Measurements from ENCODE around the gene INPP5A.

Gene INPP5A

GRCh38 chr10:132722394-132723329 is 185.1 kb downstream of the INPP5A start:
- DNase-seq (ENCODE audit: low read depth in 3 of 3) = no peak

GRCh38 chr10:132723330-132723970 is 185.9 kb downstream of the INPP5A start:
- no peak for DNase-seq (ENCODE audit: low read depth in 3 of 3)

GRCh38 chr10:132724446-132724845 is 186.9 kb downstream of the INPP5A start:
- DNase-seq (ENCODE audit: low read depth in 3 of 3) = no peak

GRCh38 chr10:132725202-132725601 is 187.6 kb downstream of the INPP5A start:
- DNase-seq (ENCODE audit: low read depth in 3 of 3) = no peak

GRCh38 chr10:132726194-132726593 is 188.6 kb downstream of the INPP5A start:
- no peak for DNase-seq (ENCODE audit: low read depth in 3 of 3)

DNA sequence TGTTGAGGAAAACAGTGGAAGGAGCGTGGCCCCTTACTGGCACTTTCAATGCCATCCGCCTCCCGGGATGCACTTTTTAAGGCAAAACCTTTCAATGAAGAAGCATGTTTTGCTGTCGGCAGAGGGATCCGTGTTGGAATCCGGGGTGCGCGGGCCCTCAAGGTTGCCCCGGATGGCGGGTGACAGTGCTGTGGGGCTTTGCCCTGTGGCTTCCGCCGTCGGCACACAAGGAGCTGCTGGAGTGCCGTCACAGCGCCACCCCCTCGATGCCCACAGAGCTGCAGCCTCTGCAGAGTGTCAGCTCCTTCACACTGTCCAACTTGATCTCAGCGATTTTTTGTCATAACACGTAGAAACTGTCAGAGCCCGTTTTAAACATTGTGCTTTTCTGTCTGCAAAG is 189.4 kb downstream of the INPP5A start:
- DNase-seq (ENCODE audit: low read depth in 3 of 3) = no peak

- DNase-seq (ENCODE audit: low read depth in 3 of 3) = no peak
These were observed 189.8 kb downstream of the INPP5A start for GRCh38 chr10:132727411-132727810.

DNA sequence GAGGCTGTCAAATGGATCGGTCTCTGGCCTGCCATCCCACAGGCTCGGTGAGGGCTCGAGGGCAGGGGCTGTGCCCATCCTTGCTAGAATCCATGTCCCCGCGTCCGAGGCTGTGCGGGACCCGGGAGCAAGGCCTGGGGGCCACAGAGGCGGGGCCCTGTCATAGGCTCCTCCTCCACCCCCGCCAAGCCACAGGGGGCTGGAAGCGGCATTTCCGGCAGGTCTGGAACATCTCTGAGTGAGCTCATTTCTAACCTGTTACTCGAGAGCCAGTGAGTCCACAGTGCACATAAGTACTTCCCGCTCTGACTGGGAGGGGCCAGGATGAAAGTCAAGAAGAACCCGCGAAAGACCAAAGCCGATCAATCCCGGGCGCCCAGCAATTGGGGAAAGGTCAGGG is 190.7 kb downstream of the INPP5A start:
- no peak for DNase-seq (ENCODE audit: low read depth in 3 of 3)

DNA sequence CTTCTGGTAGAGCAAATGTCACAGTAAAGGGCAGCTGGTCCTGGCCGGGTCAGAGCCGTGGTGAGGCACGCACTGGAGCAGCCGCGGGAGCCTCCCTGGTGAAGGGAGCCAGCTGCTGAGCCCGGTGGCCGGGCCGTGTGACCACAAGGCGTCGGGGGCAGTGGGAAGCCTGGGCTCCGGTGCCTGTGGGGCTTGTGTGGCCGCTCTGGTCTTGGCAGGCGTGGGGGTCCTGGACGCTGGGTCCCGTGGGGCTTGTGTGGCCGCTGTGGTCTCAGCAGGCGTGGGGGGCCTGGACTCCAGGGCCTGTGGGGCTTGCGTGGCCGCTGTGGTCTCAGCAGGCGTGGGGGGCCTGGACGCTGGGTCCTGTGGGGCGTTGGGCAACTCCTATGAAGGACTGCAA is 191.2 kb downstream of the INPP5A start:
- DNase-seq (ENCODE audit: low read depth in 3 of 3) = no peak

GRCh38 chr10:132729810-132730572 is 192.4 kb downstream of the INPP5A start:
- DNase-seq (ENCODE audit: low read depth in 3 of 3) = no peak

GRCh38 chr10:132730573-132730953 is 193.0 kb downstream of the INPP5A start:
- DNase-seq (ENCODE audit: low read depth in 3 of 3) = no peak

- DNase-seq (ENCODE audit: low read depth in 3 of 3) = no peak
These were observed 194.9 kb downstream of the INPP5A start for GRCh38 chr10:132732518-132732917.

DNA sequence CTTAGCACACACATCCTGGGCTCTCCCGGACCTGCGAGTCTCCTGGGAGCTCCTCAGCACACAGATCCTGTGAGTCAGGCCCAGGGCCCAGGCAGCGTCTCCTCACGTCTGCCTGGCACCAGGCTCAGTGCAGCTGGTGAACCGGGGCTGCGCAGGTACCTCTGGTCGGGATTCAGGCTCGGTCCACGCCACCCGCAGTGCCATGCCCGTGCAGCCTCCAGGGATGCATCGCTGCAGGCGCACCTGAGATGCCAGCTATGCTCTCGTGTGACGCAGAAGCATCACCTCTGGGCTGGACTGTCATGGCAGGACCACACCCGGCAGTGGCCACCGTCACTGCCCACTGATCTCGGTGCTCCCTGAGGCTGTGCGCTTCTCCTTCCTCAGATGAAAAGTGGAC is 196.3 kb downstream of the INPP5A start:
- no peak for DNase-seq (ENCODE audit: low read depth in 3 of 3)

DNA sequence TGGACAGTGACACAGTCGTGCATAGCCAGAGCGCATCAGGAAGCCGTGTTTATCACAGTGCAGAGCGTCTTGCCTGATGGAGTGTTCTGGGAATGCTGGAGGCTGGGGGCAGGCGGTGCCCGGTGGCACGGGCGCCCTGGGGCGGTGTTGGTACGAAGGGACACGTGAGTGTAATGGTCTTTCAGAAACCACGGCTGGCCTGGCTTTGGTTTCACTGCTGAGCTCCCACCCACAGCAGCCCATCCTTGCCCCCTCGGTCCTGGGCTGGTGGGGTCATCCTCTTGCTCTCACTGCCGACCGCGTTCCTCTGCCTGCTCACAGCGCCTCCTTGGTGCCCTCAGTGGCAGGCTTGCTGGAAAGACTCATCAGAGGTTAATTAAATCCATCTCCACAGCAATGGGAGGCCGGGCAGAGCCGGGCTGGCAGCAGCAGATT is 197.8 kb downstream of the INPP5A start:
- DNase-seq (ENCODE audit: low read depth in 3 of 3) = no peak

DNA sequence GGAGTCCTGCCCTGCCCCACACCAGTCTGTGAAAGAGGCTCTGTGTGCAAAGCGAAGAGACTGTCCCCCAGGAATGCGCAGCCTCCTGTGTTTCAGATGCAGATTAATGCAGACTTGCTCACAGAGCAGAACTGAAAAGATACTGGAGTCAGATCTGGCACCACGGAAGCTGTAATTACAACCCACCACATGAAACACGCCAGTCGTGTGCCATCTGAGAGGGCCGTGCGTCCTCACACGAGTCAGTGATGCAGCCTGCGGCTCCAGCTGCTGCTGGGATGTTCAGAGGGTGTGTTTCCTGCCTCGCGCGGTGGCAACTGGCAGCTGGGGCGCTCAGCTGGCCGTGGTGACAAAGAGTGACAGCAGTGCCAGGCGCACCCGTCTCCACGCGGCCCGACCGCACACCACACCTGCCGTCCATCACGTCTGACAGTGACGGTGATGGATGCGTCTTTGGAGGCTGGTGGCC is 198.4 kb downstream of the INPP5A start:
- no peak for DNase-seq (ENCODE audit: low read depth in 3 of 3)

- DNase-seq (ENCODE audit: low read depth in 3 of 3) = no peak
These were observed 199.9 kb downstream of the INPP5A start for GRCh38 chr10:132737390-132738048.

DNA sequence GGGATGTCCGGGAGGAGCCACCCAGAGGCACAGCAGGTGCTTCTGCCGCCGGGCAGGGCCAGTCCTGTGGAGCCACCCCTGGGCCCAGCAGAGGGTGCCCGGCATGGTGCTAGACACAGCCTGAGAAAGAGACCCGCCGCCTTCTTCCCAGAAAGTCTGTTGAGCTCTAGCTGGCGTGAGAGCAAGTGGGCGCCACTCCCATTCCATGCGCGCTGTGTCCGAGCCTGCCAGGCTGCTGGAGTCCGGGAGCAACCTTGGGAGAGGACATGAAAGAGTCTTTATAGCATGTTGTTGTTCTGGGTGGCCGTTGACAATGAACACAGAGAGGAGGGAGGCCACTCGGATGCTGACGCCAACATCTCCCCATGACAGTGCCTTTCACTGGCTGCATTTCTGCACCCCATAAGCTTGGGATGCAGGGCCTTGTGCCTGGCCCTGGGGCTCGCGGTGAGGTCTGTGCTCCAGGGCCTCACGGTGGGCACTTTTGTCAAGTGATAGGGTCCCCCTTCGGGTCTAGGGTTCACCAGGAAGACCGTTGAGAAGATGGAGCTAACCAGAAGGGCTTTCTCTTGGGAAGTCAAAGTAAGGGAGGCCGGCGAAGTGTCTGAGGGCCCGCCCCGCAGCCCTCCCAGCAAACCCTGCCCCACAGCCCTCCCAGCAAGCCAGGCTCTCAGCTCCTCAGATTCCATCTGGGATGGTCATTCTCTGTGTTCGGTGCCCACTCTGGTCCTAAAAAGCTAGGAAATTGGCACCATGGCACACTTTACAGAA is 201.1 kb downstream of the INPP5A start:
- no peak for DNase-seq (ENCODE audit: low read depth in 3 of 3)

- DNase-seq (ENCODE audit: low read depth in 3 of 3) = no peak
These were observed 201.6 kb downstream of the INPP5A start for GRCh38 chr10:132739225-132739613.

DNA sequence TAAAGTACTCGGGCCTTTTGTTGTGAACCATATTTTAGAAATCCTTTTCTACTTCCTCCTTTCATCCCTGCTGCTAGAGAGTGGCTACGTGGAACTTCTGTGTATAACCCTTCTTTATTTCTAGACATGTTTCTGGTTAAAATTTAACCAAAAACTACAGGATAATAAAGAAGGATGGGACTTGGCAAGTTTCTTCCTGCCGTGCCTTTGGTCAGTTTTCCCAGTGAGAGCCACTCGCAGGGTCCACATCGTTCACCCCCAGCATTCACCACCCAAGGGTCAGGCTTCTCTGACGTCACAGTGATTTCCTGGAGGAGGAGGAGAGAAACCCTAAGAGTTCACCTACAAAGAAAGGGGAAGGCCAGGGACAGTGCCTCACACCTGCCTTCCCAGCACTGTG is 203.0 kb downstream of the INPP5A start:
- DNase-seq (ENCODE audit: low read depth in 3 of 3) = no peak

- DNase-seq (ENCODE audit: low read depth in 3 of 3) = no peak
These were observed 204.7 kb downstream of the INPP5A start for GRCh38 chr10:132742167-132742836.

GRCh38 chr10:132742837-132743194 is 205.2 kb downstream of the INPP5A start:
- no peak for DNase-seq (ENCODE audit: low read depth in 3 of 3)
